SU-DHL-6 (cell line): Measurements from ENCODE around the gene TTC12.

ENCODE experiments used
- EZH2phosphoT487 ChIP-seq: fragments of 200-600 bp; sonication (generic), shearing (Covaris generic); conservative IDR thresholded peaks from 2 replicates; pipeline ENCODE4 v1.6.1; 2018; ENCODE audit warnings: mild to moderate bottlenecking, antibody characterized with exemption, low read length, moderate library complexity, mixed read lengths
- TF ChIP-seq, protein P1 (sequence below): fragments of 200-600 bp; sonication (generic); IDR thresholded peaks from one replicate; pipeline ENCODE4 v1.5.1; 2017; ENCODE audit warnings: antibody characterized with exemption, mild to moderate bottlenecking, low read length, moderate library complexity; ENCODE audit not compliant: insufficient read depth, poor library complexity, severe bottlenecking

DNA sequence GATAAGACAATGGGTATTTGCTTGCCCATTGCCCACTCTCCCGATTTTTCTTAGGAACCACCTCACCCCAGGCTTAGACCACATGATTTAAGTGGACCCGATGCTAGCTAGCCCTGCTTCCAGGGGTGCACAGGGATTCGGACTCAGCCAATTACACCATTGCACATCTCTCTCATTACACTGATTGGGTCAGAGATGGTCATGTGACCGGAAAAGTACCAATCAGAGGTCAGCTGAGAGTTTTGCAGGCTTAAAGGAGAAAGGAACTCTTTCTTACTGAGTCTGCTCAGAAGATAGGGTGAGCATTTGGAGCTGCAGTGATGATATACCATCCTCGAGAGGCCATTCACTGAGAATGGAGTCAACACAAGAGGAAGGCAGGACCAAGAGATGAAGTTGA is 61.0 kb downstream of the TTC12 start:
- TF ChIP-seq, protein P1, sequence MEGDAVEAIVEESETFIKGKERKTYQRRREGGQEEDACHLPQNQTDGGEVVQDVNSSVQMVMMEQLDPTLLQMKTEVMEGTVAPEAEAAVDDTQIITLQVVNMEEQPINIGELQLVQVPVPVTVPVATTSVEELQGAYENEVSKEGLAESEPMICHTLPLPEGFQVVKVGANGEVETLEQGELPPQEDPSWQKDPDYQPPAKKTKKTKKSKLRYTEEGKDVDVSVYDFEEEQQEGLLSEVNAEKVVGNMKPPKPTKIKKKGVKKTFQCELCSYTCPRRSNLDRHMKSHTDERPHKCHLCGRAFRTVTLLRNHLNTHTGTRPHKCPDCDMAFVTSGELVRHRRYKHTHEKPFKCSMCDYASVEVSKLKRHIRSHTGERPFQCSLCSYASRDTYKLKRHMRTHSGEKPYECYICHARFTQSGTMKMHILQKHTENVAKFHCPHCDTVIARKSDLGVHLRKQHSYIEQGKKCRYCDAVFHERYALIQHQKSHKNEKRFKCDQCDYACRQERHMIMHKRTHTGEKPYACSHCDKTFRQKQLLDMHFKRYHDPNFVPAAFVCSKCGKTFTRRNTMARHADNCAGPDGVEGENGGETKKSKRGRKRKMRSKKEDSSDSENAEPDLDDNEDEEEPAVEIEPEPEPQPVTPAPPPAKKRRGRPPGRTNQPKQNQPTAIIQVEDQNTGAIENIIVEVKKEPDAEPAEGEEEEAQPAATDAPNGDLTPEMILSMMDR = no peak
- no peak for TF ChIP-seq EZH2phosphoT487
